Suprapubic skin (tissue), 4 donors: ENCODE measurements around the gene NT5C3B.

ENCODE experiments used
- CTCF ChIP-seq, 2 donors: fragments of 200-600 bp in 1 of 2; fragments of 450-650 bp in 1 of 2; sonication (generic) in 1 of 2; IDR thresholded peaks; one replicate each; pipeline ENCODE4 v1.5.1; 2016 to 2019; ENCODE audit warnings: antibody characterized with exemption in 2 of 2, mild to moderate bottlenecking in 1 of 2, moderate library complexity in 1 of 2
- EP300 ChIP-seq: sonication (generic); formaldehyde crosslinking; IDR thresholded peaks from one replicate; pipeline ENCODE4 v1.6.1; 2017; ENCODE audit warnings: antibody characterized with exemption
- POLR2A ChIP-seq, 2 donors: fragments of 450-650 bp; IDR thresholded peaks; one replicate each; pipeline ENCODE4 v1.6.1; 2017; ENCODE audit warnings: antibody characterized with exemption in 2 of 2, mild to moderate bottlenecking in 2 of 2, moderate library complexity in 2 of 2
- POLR2AphosphoS5 ChIP-seq, 3 donors: sonication (generic); formaldehyde crosslinking; IDR thresholded peaks; one replicate each; pipeline ENCODE4 v1.6.1; 2017; ENCODE audit warnings: antibody characterized with exemption in 3 of 3

- TF ChIP-seq CTCF (IDR thresholded peaks at IDR 0.05) (peak; percentile 93 to 99), POLR2AphosphoS5 (IDR thresholded peaks at IDR 0.05) (peak in 2 of 3 donors; percentile 36 to 59), EP300 (no peak), POLR2A (IDR thresholded peaks at IDR 0.05) (no peak)
These were observed 34.4 kb downstream of the NT5C3B start for GRCh38 chr17:41801374-41802271.
